Cardiac fibroblast (primary cell): ENCODE results near the gene SYTL4.

Source experiments
- DNase-seq, 2 donors: peaks; one replicate each; pipeline versions ENCODE4 v3.0.0 to v3.0.0-alpha.2; 2010; ENCODE audit warnings: low read depth in 2 of 2
- H3K4me3 ChIP-seq, 2 donors: replicated peaks in 1 of 2; 1 replicate in 1 of 2; 2 replicates in 1 of 2; pipeline ENCODE4 v1.5.1; 2011; ENCODE audit warnings: low read depth in 2 of 2, low read length in 2 of 2, mild to moderate bottlenecking in 2 of 2, moderate library complexity in 1 of 2
- CTCF ChIP-seq: IDR thresholded peaks from one replicate; pipeline ENCODE4 v1.5.1; 2011; ENCODE audit warnings: low read depth, mild to moderate bottlenecking, low read length, inconsistent platforms

Gene SYTL4

GRCh38 chrX:100695991-100696390, 35.9 kb downstream of the SYTL4 start:
- DNase-seq = peak in 1 of 2 donors; percentile 50
- H3K4me3 ChIP-seq = no peak overlapping the region
- no peak for TF ChIP-seq CTCF

- H3K4me3 ChIP-seq = no peak overlapping the region
- no peak for TF ChIP-seq CTCF
- DNase-seq = no peak
These were observed 36.6 kb downstream of the SYTL4 start for GRCh38 chrX:100695302-100695701.

GRCh38 chrX:100687546-100687945, 44.4 kb downstream of the SYTL4 start:
- no peak for TF ChIP-seq CTCF
- DNase-seq = no peak

GRCh38 chrX:100687128-100687527, 44.8 kb downstream of the SYTL4 start:
- no peak overlapping the region for H3K4me3 ChIP-seq
- DNase-seq = no peak
- no peak for TF ChIP-seq CTCF

More at GRCh38 chrX:100687546-100687945, 44.4 kb downstream of the SYTL4 start:
- H3K4me3 ChIP-seq = no peak overlapping the region

- DNase-seq = no peak
- H3K4me3 ChIP-seq = no peak overlapping the region
- no peak for TF ChIP-seq CTCF
These were observed 46.0 kb downstream of the SYTL4 start for GRCh38 chrX:100685997-100686305.

GRCh38 chrX:100685284-100685996, 46.5 kb downstream of the SYTL4 start:
- peak; percentile 86 to 87 for DNase-seq
- no peak overlapping the region for H3K4me3 ChIP-seq
- peak; percentile 75 for TF ChIP-seq CTCF

GRCh38 chrX:100682939-100683338, 49.0 kb downstream of the SYTL4 start:
- no peak for TF ChIP-seq CTCF
- DNase-seq = no peak
- H3K4me3 ChIP-seq = no peak overlapping the region
